GM21576 (cell line): ENCODE measurements around the gene NTM.
"Not testable (repeated sequence)": the region's sequence is repeated elsewhere in the genome, so short reads cannot be mapped to it uniquely, and the experiment has no call there.

Experiments
- ATAC-seq: cut with Tn5 transposase; IDR thresholded peaks from one replicate; pipeline ENCODE4 v1.9.1; 2021; ENCODE audit warnings: mild to moderate bottlenecking, moderate library complexity; ENCODE audit not compliant: unreplicated experiment

Gene NTM

DNA sequence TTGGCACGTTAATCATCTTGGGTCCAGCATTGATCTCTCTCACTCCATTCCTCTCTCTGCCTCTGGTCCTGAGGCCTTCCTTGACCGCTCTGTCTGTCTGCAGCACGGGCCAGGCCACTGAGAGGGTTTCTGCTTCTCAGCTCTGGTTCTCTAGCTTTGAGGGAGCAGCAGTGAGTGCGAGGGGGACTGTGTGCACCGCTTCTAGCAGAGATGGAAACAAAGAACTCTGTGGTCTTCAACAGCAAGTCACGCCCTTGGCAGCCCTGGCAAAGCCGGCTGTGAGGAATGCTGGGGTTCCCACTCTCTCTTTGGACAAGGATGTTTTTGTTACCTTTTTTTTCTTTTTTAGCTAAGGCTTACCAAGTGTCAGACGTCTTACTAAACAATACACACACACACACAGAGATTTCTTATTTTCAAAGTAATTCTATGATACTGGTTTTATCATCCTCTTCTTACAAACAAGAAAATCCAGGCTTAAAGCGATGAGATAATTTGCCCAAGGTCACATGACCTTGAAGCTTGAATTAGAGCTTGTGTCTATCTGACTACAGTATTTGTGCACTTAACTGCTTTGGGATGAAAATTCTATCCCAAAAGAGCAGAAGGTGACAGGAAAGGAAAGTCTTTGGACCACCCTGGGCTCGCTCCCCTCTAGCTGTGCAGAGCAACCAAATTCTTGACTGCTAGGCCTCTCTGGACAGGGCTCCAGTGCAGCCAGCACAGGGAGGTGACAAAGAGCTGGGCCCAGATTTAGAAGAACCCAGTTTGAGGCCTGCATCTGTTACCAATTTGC lies 293.2 kb downstream of the NTM start:
- no peak for ATAC-seq

DNA sequence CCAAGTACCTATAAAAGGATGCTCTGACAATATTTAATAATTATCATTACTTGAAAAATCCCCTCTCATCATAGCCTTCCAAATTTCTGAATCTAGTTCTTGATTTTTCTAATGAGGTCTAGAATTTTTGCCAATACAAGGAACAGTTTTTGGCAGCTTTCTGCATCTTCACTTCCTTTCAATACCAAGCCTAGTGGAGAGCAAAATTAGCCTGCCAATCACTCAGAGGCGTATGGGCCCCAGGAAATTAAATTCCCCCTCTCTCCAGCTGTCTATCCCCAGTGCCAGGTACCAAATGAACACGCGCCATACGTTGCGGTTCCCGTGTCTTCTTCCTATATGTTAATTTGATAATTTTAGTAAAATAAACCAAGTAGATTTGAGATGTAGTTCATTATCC lies 293.9 kb downstream of the NTM start:
- ATAC-seq: no peak

DNA sequence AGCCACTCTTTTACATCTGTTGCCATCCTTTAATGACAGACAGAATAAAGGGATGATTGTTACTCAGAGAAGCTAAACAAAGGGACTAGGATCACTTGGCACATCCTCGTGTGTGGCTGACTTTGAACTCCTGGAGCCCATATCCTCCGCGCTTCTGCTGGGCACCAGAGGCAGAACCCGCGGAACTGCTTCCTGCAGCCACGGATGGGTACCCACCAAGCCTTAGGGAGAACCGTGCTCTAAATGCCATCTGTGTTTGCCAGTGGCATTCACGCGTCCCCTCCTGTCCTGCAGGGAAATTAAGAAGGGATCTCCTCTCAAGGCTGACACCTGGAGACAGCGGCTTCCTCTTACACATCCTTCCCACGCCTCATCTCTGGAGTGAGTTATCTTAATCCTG lies 294.4 kb downstream of the NTM start:
- ATAC-seq: no peak

DNA sequence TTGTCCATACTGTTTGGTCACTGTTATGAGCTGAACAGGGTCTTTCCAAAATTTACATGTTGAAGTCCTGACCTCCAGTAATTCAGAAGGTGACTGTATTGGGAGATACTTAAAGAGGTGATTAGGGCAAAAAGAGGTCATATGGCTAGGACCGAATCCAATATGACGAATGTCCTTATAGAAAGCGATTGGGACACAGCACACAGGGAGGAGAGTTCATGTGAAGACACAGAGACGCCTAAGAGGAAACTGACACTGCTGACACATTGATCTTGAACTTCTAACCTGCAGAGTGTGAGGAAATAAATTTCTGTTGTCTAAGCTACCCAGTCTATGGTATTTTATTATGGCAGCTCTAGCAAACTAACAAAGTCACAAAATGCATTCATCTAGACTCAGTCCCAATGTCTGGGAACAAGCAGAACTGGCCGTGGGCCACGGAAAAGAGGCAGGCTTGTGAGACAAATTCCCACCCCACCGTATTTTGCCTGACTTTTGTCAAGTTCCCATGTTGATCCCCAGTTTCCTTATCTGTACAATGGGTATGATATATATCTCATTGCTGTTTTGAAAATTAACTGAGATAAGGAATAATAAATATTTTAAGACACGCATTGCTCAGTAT lies 295.0 kb downstream of the NTM start:
- no peak for ATAC-seq

DNA sequence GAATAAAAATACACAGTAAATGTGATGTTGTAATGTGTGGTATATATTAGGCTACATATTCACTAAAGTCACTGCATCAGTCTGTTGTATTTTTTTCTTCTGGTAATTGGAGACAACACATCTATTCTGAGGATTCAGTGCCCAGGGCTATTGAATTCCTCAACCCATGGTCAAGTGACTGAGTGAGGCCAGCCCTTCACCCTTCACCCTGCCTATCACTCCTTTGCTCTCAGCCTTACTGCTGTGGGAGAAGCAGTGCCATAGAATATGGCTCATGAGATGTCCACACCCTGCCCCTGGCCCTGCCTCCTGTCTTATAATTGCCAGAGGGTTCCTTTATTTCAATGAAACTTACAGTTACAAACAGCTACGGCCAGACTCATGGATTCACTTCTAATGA lies 295.6 kb downstream of the NTM start:
- no peak for ATAC-seq

DNA sequence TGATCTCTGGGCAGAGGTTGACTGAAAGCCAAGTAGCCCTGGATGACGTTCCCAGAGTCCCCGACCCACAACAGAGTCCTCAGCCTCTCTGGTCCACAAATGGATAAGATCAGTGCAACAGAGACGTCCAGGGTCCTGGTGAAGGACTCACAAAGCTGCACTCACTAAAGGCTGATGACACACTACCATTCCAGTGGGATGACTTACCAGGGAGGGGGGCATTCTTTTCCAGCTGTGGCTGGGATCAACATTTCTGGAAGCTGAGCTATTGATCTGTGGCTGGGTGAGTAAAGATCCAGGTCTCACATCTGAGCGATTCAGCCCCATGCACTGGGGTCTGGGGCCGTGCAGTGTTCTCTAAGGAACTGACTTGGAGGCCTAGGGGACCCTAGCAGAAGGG lies 296.2 kb downstream of the NTM start:
- no peak for ATAC-seq

DNA sequence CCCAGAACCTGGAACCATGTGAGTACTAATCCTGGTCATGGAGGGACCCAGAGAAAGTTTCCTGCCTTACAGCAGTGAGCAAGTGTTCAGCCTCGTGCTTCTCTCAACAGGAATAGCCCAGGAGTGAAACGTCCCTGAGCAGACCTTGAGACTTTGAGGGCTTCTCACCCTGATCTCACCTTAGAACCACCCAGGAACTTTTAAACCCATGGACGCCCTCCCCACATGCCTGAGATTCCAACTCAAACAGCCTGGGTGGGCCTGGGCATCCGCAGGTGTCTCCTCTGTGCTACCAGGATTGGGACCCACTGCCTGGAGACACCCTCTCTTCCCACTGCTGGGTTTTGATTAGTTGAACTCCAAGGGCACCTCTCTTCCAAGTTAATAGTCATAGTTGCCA lies 297.2 kb downstream of the NTM start:
- ATAC-seq: no peak

DNA sequence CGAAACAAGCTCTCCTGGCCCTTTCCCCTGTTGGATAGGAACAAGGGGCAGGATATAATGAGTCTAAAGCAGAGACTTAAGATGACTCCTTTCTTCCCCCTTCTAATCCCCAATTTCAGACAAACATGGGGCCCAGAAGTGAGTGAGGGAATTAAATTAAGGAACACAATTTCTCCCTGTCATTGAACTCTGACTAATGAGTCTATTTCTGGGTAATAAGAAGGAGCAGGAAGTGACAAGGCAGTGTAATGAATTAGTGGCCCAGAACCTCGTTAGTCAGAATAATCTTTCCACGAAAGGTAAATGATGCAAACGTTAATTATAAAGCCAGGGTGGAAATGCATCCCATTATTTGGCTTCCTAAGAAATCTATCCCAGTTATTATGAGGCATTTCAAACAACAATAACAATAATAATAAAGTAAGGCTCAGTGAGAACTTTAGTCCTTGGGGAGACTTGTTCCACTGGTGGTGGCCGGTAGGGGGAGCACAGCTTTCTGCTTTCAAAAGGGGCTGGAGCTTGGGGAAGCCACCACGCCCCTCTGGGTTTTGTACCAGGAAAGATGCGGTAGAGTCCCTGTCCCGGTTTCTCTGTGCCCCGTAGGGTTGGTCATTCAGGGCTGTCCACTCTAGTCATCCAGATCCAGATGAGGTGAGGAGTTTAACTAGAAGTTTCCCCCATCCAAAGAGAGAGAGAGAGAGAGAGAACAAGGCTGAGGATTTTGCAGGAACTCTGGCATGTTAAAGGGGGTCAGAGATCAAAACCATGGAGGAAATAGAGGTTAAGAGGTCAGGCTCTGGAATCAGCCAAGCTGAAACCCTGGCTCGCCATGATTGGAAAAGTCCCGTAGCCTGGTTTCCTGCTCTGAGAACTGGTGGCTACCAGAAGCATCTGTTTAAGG lies 298.3 kb downstream of the NTM start:
- peak; percentile 81 for ATAC-seq

DNA sequence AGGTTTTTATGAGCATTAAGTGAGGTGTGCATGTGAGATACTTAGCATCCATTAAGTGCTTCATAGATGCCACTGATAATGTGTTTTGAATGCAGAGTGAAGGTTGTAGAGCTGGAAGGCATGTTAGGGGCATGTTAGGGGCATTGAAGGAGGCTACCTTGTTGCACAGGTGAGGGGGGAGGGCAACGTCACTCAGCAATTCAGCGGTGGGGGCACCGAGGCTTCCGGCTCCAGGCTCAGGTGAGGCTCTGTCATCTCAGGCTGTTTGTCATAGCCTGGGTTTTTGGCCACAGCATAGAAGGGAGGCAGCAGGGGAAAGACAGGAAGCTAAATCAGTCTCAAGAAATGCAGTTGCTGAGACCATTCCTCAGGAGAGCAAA lies 299.0 kb downstream of the NTM start:
- no peak for ATAC-seq

DNA sequence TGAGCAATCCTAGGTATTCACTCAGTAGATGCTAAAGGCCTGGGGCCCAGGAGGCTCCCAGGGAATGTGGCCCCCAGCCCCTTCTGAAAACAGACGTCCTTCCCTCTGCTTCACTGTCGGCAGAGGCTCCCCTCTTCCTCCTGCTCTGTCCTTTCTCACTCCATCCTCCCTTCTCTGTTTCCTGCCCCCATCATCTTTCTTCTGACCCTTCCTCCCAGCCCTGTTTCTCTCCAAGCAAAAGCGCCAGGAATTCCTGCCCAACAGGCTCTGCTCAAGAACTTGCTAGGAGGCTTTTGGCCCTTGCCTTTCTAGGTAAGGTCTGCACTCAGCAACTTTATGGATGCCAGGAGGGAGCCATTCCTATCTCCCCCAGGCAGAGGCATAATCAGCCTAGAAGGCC lies 300.5 kb downstream of the NTM start:
- ATAC-seq: no peak

DNA sequence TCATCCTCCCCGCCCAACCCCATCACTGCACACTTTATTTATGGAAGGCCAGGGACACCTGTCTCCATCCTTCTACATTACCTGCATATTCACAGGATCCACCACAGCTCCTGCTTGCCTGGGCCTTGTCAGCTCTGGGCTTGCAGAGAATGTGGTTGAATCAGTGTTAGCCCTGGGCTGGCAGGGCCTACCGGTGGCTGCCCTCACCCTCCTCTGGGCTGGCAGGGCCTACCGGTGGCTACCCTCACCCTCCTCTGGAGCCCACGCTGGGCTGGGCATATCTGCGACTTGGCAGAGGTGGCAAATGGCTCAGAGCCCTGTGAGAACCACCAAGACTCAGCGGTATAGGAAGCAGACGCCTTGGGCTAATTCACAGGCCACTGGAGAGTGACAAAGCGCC lies 300.9 kb downstream of the NTM start:
- no peak for ATAC-seq

DNA sequence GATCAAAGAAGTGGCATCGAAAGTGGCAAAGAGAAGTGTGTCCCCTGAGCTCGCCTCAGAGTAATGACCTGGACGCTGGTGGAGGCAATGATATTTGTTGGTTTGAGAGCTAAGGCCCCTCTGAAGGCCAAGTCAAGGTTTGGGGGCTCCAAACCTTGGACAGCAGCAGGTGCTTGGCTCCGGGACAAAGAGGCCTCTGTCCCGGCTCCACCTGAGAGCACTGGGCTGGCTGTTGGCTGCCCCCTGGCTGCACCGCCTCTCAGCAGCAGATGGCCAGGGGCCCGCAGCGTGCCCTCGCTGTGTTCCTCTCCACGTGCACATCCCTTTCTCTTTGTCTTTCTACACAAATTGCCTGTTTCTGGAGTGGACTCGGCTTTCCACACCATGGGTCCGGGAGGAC lies 301.3 kb downstream of the NTM start:
- no peak for ATAC-seq

DNA sequence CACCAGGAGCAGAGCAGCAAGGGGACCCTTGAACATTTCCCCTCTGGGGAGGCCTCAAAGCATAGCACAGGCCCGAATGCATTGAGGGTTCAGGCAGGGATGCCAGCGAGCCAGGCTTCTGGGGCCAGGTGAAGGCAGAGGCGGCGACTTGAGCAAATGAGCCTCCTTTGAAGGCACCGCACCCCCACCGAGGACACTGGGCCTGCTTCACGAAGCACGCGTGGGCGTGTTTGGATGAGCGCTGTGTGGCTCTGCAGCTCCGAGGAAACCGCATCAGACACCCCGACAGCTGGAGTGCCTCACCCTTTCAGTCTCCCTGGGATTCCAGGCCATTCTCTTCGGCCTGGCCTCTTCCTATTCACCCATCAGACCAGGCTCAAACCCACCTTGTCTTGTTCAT lies 301.8 kb downstream of the NTM start:
- no peak for ATAC-seq

DNA sequence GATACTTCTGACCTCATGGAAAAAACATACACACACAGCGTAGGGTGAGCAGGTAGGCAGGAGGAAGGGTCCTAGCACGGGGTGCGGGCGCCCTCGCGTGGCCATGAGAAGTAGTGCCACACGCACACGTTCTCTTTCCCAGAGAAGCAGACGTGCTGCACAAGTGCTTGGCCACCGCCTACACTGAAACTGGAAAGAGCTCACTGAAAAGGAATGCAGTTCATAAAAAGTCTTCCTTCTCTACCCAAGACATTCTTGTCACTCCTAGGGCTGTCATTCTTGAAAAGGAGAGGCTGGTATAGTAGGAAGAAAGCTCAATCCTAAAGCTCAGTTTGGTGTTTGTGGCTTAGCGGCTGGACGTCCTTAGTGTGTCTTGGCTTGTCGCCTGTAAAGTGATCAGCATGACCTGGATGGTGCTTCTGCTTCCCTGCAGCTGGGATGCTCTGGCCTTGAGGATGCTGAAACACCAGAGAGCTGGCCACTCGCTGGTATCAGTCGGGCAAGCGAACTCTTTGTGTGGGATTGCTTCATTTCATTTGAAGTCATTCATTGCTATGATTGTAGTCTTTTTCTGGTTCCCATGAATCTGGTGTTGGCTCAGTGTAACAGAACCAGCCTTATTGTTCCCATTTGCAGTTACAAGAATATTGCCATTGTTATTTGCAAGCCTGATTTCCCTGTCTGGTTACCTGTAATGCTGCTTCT lies 303.8 kb downstream of the NTM start:
- ATAC-seq: peak; percentile 78

DNA sequence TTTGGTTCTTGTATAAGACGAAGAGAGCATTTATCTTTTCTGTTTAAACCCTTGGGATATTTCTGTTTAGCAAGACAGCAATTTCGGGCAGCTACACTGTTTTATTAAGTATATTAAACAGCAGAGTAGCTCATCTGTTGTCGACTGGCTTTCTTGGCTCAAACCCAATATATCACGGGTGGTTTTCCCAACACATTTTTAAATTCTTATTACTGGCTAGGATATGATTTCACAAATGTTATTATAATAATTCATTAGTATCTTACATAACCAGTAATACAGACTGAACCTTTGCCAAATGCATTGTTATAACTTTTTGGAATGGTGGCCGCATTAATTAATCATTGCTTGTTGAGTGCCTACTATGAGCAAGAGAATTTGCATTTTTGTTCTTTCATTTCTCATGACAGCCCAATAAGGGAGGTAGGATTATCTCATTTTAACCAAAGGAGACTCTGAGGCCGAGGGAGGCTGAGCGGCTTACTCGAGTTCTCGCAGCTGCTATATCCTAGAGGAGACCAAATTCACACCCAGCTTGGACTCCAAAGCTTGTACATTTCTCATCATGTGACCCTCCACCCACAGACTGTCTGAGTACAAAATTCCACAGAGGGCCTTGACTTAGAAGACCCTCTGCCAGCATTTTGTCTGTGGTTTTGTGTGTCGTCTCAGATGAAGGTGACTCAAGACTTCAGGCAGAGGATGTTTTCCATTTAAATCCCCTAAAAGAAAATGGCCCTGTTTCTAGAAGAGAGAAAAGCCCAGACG lies 304.9 kb downstream of the NTM start:
- ATAC-seq: no peak

DNA sequence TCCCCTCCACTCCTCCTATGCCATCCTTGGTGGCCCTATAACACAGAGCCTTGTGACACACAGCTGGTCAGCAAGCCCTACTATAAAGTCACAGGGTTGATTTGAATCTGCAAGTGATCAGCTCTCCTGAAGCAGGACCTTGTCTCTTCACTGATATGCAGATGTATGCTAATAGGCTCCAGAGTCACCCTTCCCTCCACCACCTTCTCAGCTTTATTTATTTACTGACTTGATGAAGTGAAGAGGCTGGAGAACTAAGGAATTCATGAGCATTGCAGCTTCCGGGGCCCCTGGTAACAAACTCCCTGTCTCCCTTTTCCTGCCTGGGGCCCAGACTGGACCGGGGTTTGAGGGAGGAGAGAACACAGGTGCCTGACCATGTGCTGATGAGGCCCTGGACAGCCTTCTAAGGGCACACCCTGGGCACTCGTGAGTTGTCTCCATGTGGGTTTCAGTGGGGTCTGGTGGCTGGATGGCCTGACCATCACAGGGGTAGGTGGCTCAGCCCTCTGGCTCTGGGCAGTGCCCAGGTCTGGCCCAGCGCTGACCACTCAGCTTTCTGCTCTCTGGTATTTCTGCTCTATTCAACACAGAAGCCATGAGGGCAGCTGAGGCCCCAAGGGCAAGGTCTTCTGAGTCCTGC lies 307.5 kb downstream of the NTM start:
- no peak for ATAC-seq

DNA sequence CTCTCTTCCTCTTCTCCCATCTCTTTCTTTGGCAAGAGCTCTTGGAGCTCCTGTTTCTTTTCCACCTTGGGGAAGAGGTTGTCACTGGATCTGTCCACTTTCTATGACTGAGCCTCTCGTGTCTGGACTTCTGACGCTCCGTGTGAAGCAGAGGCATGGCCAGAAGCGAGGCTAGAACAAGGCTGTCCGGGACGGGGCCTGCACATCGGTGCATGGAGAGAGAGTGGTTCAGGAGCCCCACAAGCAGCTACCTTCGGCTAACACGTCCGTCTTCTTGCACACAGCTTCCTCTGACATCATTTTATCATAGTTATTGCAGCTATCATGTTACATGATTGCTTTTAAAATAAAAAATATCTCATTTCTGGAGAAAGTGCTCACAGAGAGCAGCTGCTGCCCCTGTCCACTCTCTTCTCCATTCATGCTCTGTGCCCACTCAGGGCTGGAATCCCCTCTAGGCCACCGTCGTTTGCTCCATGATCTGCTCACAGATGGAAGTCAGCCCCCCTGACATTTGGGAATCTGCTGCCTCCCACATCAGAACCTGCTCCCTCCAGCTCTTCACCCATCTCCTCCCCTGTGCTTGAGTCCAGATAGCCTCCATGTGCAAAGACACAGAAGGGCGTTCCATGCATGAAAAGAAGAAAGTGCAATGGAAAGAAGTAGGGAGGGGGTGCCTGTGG lies 308.4 kb downstream of the NTM start:
- ATAC-seq: no peak

DNA sequence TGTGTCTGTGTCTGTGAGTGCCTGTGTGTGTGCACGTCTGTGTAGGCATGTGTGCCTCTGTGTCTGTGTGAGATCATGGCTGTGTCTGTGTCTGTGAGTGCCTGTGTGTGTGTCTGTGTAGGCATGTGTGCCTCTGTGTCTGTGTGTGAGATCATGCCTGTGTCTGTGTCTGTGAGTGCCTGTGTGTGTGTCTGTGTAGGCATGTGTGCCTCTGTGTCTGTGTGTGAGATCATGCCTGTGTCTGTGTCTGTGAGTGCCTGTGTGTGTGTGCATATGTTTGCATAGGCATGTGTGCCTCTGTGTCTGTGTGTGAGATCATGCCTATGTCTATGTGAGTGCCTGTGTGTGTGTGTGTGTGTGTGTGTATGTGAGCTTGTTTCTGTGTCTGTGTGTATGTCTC lies 310.0 kb downstream of the NTM start:
- not testable (repeated sequence) for ATAC-seq

DNA sequence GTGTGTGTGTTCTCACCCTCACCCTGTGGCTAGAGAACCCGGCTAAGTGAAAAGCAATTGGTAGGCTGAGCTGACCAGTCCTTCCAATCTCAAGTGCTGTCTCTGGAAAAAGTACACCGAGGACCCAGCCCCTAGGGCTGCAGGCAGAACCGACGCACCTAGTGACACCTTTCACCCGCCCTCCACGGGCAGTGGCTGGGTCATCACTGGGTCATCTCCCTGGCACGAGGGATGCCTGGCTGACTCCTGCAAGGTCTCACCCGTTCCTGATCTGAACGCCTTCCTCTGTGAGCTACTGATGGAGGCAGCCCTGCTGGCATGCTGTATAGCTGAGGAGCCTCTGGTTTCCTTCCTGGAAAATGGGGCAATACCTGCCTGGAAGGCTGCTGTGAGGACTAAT lies 311.5 kb downstream of the NTM start:
- no peak for ATAC-seq
